Measurements from ENCODE around the gene PAK4.

GRCh38 chr19:39174142-39174541, 48.6 kb downstream of the PAK4 start:
- TF ChIP-seq CTCF (IDR thresholded peaks at IDR 0.05; ENCODE audit: low read depth, low read length), result no peak
- TF ChIP-seq POLR2A (IDR thresholded peaks at IDR 0.05; ENCODE audit: extremely low read depth, insufficient read length), result no peak
- no peak for TF ChIP-seq MAX (IDR thresholded peaks at IDR 0.05; ENCODE audit: low read depth, low read length)
- TF ChIP-seq MYC (IDR thresholded peaks at IDR 0.05; ENCODE audit: low read depth, low read length), result no peak

Measured in NB4 (cell line).